Measurements from ENCODE around the gene ABLIM1. TPM values are rescaled to one million over a fixed set of nuclear protein-coding genes. Genes with fewer than 3 reads are reported as not detected.

ABLIM1 gene
- total and polyA plus RNA-seq, 8 donors = 13.3 to 44.5 (median 33.3) TPM

GRCh38 chr10:114650831-114651230, 7.2 kb downstream of the ABLIM1 start:
- peak overlapping the region in 2 of 4 donors; percentile 46 to 60 for H3K27ac ChIP-seq
- H3K27me3 ChIP-seq = no peaks in the 10 kb centered on the region
- TF ChIP-seq CTCF (IDR thresholded peaks at IDR 0.05) = no peak
- ATAC-seq = peak in 1 of 4 donors; percentile 30
- H3K4me3 ChIP-seq = no peak overlapping the region
- no peak for DNase-seq
- WGBS, 2 donors = 63 to 69% methylated on average over 9 of the region's 9 CpGs
- H3K4me1 ChIP-seq = peaks cover 0 to 5% (median 2%) of the 10 kb centered on the region in 3 donors
- H3K9me3 ChIP-seq = no peaks in the 10 kb centered on the region
- no peak for FAIRE-seq
- intact Hi-C loops (cut with DNase I) = no loop called here
- H3K36me3 ChIP-seq = no peaks in the 10 kb centered on the region

- DNase-seq (no peak), FAIRE-seq (no peak), ATAC-seq (no peak)
- WGBS, 2 donors = 39 to 49% methylated on average over 1 of the region's 1 CpG
- TF ChIP-seq CTCF (IDR thresholded peaks at IDR 0.05) = no peak
- H3K36me3 ChIP-seq = no peaks in the 10 kb centered on the region
- peaks cover 0 to 5% (median 2%) of the 10 kb centered on the region in 3 donors for H3K4me1 ChIP-seq
- peak overlapping the region; percentile 13 to 60 (median 41) for H3K27ac ChIP-seq
- no peak overlapping the region for H3K4me3 ChIP-seq
- no peaks in the 10 kb centered on the region for H3K9me3 ChIP-seq
- no peaks in the 10 kb centered on the region for H3K27me3 ChIP-seq
- intact Hi-C loops (cut with DNase I) = no loop called here
Observed at GRCh38 chr10:114650266-114650665, 7.8 kb downstream of the ABLIM1 start.

GRCh38 chr10:114649217-114649903, 8.7 kb downstream of the ABLIM1 start:
- TF ChIP-seq CTCF (IDR thresholded peaks at IDR 0.05) = no peak
- intact Hi-C loops (cut with DNase I) = no loop called here
- 81 to 90% methylated on average over 7 of the region's 7 CpGs for WGBS, 2 donors
- DNase-seq (no peak), FAIRE-seq (no peak), ATAC-seq (peak in 2 of 4 donors; percentile 39 to 46)
- Histone ChIP-seq H3K27me3 (no peaks in the 10 kb centered on the region), H3K4me1 (peaks cover 0 to 5% (median 2%) of the 10 kb centered on the region in 3 donors), H3K4me3 (no peak overlapping the region), H3K9me3 (no peaks in the 10 kb centered on the region), H3K36me3 (no peaks in the 10 kb centered on the region), H3K27ac (peak overlapping the region; percentile 13 to 60 (median 41))

- H3K4me3 ChIP-seq = no peak overlapping the region
- ATAC-seq (peak in 2 of 4 donors; percentile 32 to 62), DNase-seq (no peak), FAIRE-seq (no peak)
- H3K9me3 ChIP-seq = no peaks in the 10 kb centered on the region
- TF ChIP-seq CTCF (IDR thresholded peaks at IDR 0.05) = no peak
- no peaks in the 10 kb centered on the region for H3K36me3 ChIP-seq
- H3K27me3 ChIP-seq = no peaks in the 10 kb centered on the region
- intact Hi-C loops (cut with DNase I) = no loop called here
- H3K27ac ChIP-seq = peak overlapping the region in 2 of 4 donors; percentile 1 to 14
- 55 to 61% methylated on average over 8 of the region's 8 CpGs for WGBS, 2 donors
- H3K4me1 ChIP-seq = peaks cover 0 to 5% (median 0%) of the 10 kb centered on the region in 3 donors
Observed at GRCh38 chr10:114648368-114648767, 9.7 kb downstream of the ABLIM1 start.

- peaks cover 0 to 11% (median under 1%) of the 10 kb centered on the region in 3 donors for H3K4me1 ChIP-seq
- H3K27me3 ChIP-seq = no peaks in the 10 kb centered on the region
- no peaks in the 10 kb centered on the region for H3K36me3 ChIP-seq
- H3K4me3 ChIP-seq = no peak overlapping the region
- intact Hi-C loops (cut with DNase I) = no loop called here
- no peak for TF ChIP-seq CTCF (IDR thresholded peaks at IDR 0.05)
- DNase-seq = no peak
- no peak for FAIRE-seq
- peak overlapping the region in 1 of 4 donors; percentile 13 for H3K27ac ChIP-seq
- ATAC-seq = no peak
- 90 to 93% methylated on average over 2 of the region's 2 CpGs for WGBS, 2 donors
- H3K9me3 ChIP-seq = no peaks in the 10 kb centered on the region
Observed at GRCh38 chr10:114647545-114648138, 10.4 kb downstream of the ABLIM1 start.

Measured in pancreas (tissue), 10 donors.